SK-N-SH (cell line): ENCODE data around the gene AIFM3. TPM values are rescaled to one million over a fixed set of nuclear protein-coding genes. Genes with fewer than 3 reads are reported as not detected.

Experiments
- CTCF ChIA-PET: fragments of 300-600, 350-600 bp; formaldehyde crosslinking; extraction: SDS; loops from one replicate; lab custom pipeline; 2021; lab: Yijun Ruan, JAX
- POLR2A ChIA-PET: fragments of 350-600 bp; sonication (Branson Sonifier 250); formaldehyde crosslinking; extraction: SDS; loops from one replicate; lab custom pipeline; 2020; ENCODE audit warnings: antibody characterized with exemption, inconsistent platforms; lab: Yijun Ruan, JAX
- DNase-seq: peaks from one replicate; pipeline ENCODE4 v3.0.0; 2012
- H2AFZ ChIP-seq: fragments of 200-600 bp; sonication (generic); 2 replicates; pipeline ENCODE4 v1.8.1; 2016; ENCODE audit warnings: antibody characterized with exemption, mild to moderate bottlenecking, low read depth
- H3F3A ChIP-seq: fragments of 200-600 bp; sonication (generic); replicated peaks from 2 replicates; pipeline ENCODE3; 2016; ENCODE audit warnings: antibody characterized with exemption, mild to moderate bottlenecking; ENCODE audit not compliant: insufficient read depth
- H3K27ac ChIP-seq, 2 experiments: fragments of 200-500 bp in 1 of 2; fragments of 200-600 bp in 1 of 2; sonication (Bioruptor generic) in 1 of 2; sonication (generic), shearing (Covaris generic) in 1 of 2; 2 replicates each; pipeline versions ENCODE4 v1.5.1 to v1.6.1; 2014 to 2016; ENCODE audit warnings: low read depth in 2 of 2, inconsistent platforms in 1 of 2, low read length in 1 of 2, mild to moderate bottlenecking in 1 of 2, mixed read lengths in 1 of 2
- H3K27me3 ChIP-seq: fragments of 200-600 bp; sonication (generic), shearing (Covaris generic); 2 replicates; pipeline ENCODE4 v1.6.1; 2016; ENCODE audit warnings: mixed run types; ENCODE audit not compliant: insufficient read depth
- H3K36me3 ChIP-seq, 2 experiments: fragments of 200-500 bp in 1 of 2; fragments of 200-600 bp in 1 of 2; sonication (Bioruptor generic) in 1 of 2; sonication (generic) in 1 of 2; replicated peaks in 1 of 2; 2 replicates each; pipeline versions ENCODE3 to v1.5.1; 2014 to 2016; ENCODE audit warnings: low read length in 1 of 2, mild to moderate bottlenecking in 1 of 2; ENCODE audit not compliant: insufficient read depth in 2 of 2, control insufficient read depth in 1 of 2
- H3K4me1 ChIP-seq, 2 experiments: fragments of 200-500 bp in 1 of 2; fragments of 200-600 bp in 1 of 2; sonication (Bioruptor generic) in 1 of 2; sonication (generic), shearing (Covaris generic) in 1 of 2; 2 replicates each; pipeline versions ENCODE4 v1.5.1 to v1.6.1; 2014 to 2016; ENCODE audit warnings: low read depth in 1 of 2, low read length in 1 of 2, mixed run types in 1 of 2; ENCODE audit not compliant: insufficient read depth in 2 of 2, control insufficient read depth in 1 of 2
- H3K4me2 ChIP-seq: fragments of 200-600 bp; sonication (generic), shearing (Covaris generic); 2 replicates; pipeline ENCODE4 v1.6.1; 2017; ENCODE audit warnings: mixed run types
- H3K4me3 ChIP-seq, 2 experiments: fragments of 200-500 bp in 1 of 2; fragments of 200-600 bp in 1 of 2; sonication (Bioruptor generic) in 1 of 2; sonication (generic), shearing (Covaris generic) in 1 of 2; 2 replicates each; pipeline versions ENCODE4 v1.5.1 to v1.8.1; 2014 to 2016; ENCODE audit warnings: low read depth in 2 of 2, inconsistent platforms in 1 of 2, low read length in 1 of 2, mild to moderate bottlenecking in 1 of 2, mixed read lengths in 1 of 2, moderate library complexity in 1 of 2
- H3K79me2 ChIP-seq: fragments of 200-600 bp; sonication (generic); 2 replicates; pipeline ENCODE4 v1.8.1; 2017; ENCODE audit warnings: mild to moderate bottlenecking; ENCODE audit not compliant: insufficient read depth
- H3K9ac ChIP-seq: fragments of 200-600 bp; sonication (generic); 2 replicates; pipeline ENCODE4 v1.6.1; 2017; ENCODE audit warnings: mixed run types
- H3K9me2 ChIP-seq: fragments of 200-600 bp; sonication (generic); 2 replicates; pipeline ENCODE4 v1.6.1; 2017; ENCODE audit warnings: mixed run types
- H3K9me3 ChIP-seq: fragments of 200-600 bp; sonication (generic); 2 replicates; pipeline ENCODE4 v1.6.1; 2017; ENCODE audit warnings: mixed run types, mild to moderate bottlenecking, moderate library complexity
- H4K20me1 ChIP-seq: fragments of 200-600 bp; sonication (generic); 2 replicates; pipeline ENCODE4 v1.6.1; 2017; ENCODE audit warnings: mild to moderate bottlenecking, mixed run types; ENCODE audit not compliant: insufficient read depth
- CHD2 ChIP-seq: fragments of 150-350 bp; IDR thresholded peaks from 2 replicates; pipeline ENCODE4 v1.6.1; 2018; ENCODE audit warnings: low read length; ENCODE audit not compliant: partially characterized antibody
- FOXJ3 ChIP-seq: sonication (generic); formaldehyde crosslinking; IDR thresholded peaks from 2 replicates; pipeline ENCODE4 v1.5.1; 2020; ENCODE audit warnings: mild to moderate bottlenecking, missing genetic modification reagents
- GABPA ChIP-seq: IDR thresholded peaks from 2 replicates; pipeline ENCODE4 v1.4.0; 2012; ENCODE audit warnings: low read depth, mild to moderate bottlenecking
- GATA2 ChIP-seq: sonication (generic); formaldehyde crosslinking; IDR thresholded peaks from 2 replicates; pipeline ENCODE4 v1.5.0; 2020; ENCODE audit warnings: mild to moderate bottlenecking, missing genetic modification reagents
- MEF2A ChIP-seq: IDR thresholded peaks from 2 replicates; pipeline ENCODE4 v1.4.0; 2012; ENCODE audit warnings: low read depth, borderline replicate concordance
- MXI1 ChIP-seq: IDR thresholded peaks from 2 replicates; pipeline ENCODE4 v1.6.1; 2012; ENCODE audit warnings: mild to moderate bottlenecking, low read depth, low read length, improper control_type of control experiment
- NFIC ChIP-seq: IDR thresholded peaks from 2 replicates; pipeline ENCODE4 v1.4.0; 2012; ENCODE audit warnings: borderline replicate concordance
- RFX5 ChIP-seq: IDR thresholded peaks from 2 replicates; pipeline ENCODE4 v1.6.1; 2012; ENCODE audit warnings: mild to moderate bottlenecking, improper control_type of control experiment, low read length
- RXRA ChIP-seq: IDR thresholded peaks from 2 replicates; pipeline ENCODE4 v1.4.0; 2012; ENCODE audit warnings: low read depth, mild to moderate bottlenecking, borderline replicate concordance
- SIN3A ChIP-seq: IDR thresholded peaks from 2 replicates; pipeline ENCODE4 v1.6.1; 2012; ENCODE audit warnings: low read depth, mild to moderate bottlenecking, low read length, moderate library complexity, borderline replicate concordance
- TAF1 ChIP-seq: IDR thresholded peaks from 2 replicates; pipeline ENCODE4 v1.6.1; 2012; ENCODE audit warnings: low read depth, mild to moderate bottlenecking, low read length, moderate library complexity, borderline replicate concordance
- TEAD4 ChIP-seq: IDR thresholded peaks from 2 replicates; pipeline ENCODE4 v1.4.0; 2012; ENCODE audit warnings: mild to moderate bottlenecking, borderline replicate concordance; ENCODE audit not compliant: insufficient read depth
- YY1 ChIP-seq: IDR thresholded peaks from 2 replicates; pipeline ENCODE4 v1.4.0; 2012; ENCODE audit warnings: low read depth, mild to moderate bottlenecking
- WGBS: methylation state at CpG from one replicate; pipeline ENCODE4 v1.1.6; 2017; ENCODE audit warnings: low lambda C conversion rate; 5-methylcytosine and 5-hydroxymethylcytosine counted together
- polyA plus RNA-seq, 3 experiments: library from polyadenylated mRNA; depleted of rRNA; stranded (reverse); fragments of >200 nt; gene quantifications; 2 replicates each; pipeline ENCODE4 v1.2.3, GENCODE V29; 2012
- TF ChIP-seq, protein P1 (sequence below): IDR thresholded peaks from 2 replicates; pipeline ENCODE4 v1.4.0; 2012; ENCODE audit warnings: low read depth, borderline replicate concordance
- TF ChIP-seq, protein P2 (sequence below): fragments of 150-350 bp; IDR thresholded peaks from 2 replicates; pipeline ENCODE4 v1.6.1; 2017; ENCODE audit warnings: antibody characterized with exemption, low read length, low read depth, borderline replicate concordance
- TF ChIP-seq, protein P3 (sequence below): IDR thresholded peaks from 2 replicates; pipeline ENCODE4 v1.4.0; 2012; ENCODE audit warnings: low read depth, borderline replicate concordance
- TF ChIP-seq, protein P4 (sequence below): IDR thresholded peaks from 2 replicates; pipeline ENCODE4; 2012
- TF ChIP-seq, protein P5 (sequence below): fragments of 150-350 bp; IDR thresholded peaks from 2 replicates; pipeline ENCODE4 v1.6.1; 2016; ENCODE audit warnings: mild to moderate bottlenecking, low read depth, low read length

The AIFM3 gene
- polyA plus RNA-seq, 1 of the 3 experiments (the other 2 are of a cell fraction): 1.7 TPM

DNA sequence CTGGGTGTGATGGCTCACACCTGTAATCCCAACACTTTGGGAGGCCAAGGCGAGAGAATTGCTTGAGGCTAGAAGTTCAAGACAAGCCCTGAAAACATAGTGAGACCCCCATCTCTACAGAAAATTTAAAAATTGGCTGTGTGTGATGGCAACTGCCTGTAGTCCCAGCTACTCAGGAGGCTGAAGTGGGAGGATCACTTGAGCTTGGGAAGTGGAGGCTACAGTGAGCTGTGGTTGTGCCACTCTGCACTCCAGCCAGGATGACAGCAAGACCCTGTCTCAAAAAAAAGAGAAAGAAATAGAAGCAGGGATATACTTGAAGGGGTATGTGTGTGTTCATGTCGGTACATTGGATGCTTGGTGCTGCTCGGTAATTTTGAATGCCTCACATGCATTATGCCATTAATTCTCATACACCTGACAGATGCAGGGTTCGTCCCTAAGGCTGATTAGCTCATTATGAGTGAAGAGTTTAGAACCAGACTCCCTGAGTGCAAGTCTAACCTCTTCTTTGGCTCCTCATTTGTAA is 35.9 kb upstream of the AIFM3 start:
- H3K4me2 ChIP-seq: no peak overlapping the region
- no peak overlapping the region for H2AFZ ChIP-seq
- no peaks in the 10 kb centered on the region for H3K27me3 ChIP-seq
- H3F3A ChIP-seq: peaks cover 4% of the 10 kb centered on the region
- no peak for DNase-seq
- H3K27ac ChIP-seq: no peak overlapping the region
- POLR2A ChIA-PET: no interaction called here
- H3K4me1 ChIP-seq: peaks cover 0 to 1% of the 10 kb centered on the region in 2 experiments; a peak in 1 of 4 replicates
- no peak for TF ChIP-seq GATA2 (CRISPR knock-in tag)
- TF ChIP-seq, protein P1, sequence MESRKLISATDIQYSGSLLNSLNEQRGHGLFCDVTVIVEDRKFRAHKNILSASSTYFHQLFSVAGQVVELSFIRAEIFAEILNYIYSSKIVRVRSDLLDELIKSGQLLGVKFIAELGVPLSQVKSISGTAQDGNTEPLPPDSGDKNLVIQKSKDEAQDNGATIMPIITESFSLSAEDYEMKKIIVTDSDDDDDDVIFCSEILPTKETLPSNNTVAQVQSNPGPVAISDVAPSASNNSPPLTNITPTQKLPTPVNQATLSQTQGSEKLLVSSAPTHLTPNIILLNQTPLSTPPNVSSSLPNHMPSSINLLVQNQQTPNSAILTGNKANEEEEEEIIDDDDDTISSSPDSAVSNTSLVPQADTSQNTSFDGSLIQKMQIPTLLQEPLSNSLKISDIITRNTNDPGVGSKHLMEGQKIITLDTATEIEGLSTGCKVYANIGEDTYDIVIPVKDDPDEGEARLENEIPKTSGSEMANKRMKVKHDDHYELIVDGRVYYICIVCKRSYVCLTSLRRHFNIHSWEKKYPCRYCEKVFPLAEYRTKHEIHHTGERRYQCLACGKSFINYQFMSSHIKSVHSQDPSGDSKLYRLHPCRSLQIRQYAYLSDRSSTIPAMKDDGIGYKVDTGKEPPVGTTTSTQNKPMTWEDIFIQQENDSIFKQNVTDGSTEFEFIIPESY: no peak
- TF ChIP-seq, protein P2, sequence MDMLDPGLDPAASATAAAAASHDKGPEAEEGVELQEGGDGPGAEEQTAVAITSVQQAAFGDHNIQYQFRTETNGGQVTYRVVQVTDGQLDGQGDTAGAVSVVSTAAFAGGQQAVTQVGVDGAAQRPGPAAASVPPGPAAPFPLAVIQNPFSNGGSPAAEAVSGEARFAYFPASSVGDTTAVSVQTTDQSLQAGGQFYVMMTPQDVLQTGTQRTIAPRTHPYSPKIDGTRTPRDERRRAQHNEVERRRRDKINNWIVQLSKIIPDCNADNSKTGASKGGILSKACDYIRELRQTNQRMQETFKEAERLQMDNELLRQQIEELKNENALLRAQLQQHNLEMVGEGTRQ: no peak
- TF ChIP-seq TEAD4: no peak
- TF ChIP-seq RXRA: no peak
- no peak for TF ChIP-seq NFIC
- no peak for TF ChIP-seq MEF2A
- TF ChIP-seq SIN3A: no peak
- TF ChIP-seq, protein P3, sequence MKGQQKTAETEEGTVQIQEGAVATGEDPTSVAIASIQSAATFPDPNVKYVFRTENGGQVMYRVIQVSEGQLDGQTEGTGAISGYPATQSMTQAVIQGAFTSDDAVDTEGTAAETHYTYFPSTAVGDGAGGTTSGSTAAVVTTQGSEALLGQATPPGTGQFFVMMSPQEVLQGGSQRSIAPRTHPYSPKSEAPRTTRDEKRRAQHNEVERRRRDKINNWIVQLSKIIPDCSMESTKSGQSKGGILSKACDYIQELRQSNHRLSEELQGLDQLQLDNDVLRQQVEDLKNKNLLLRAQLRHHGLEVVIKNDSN: no peak
- no peaks in the 10 kb centered on the region for H3K9me3 ChIP-seq
- peaks cover 92% of the 10 kb centered on the region for H4K20me1 ChIP-seq
- 79% methylated on average over 4 of the region's 4 CpGs for WGBS
- peaks cover 100% of the 10 kb centered on the region for H3K79me2 ChIP-seq
- CTCF ChIA-PET: interaction anchor here (1.1 to 3.2 kb wide), 2 partner anchors 10 to 14 kb away, joined by 3 to 13 read pairs; partner anchors contain the start of gene CRKL
- H3K9ac ChIP-seq: no peak overlapping the region
- no peak overlapping the region for H3K4me3 ChIP-seq
- peaks cover 3 to 14% of the 10 kb centered on the region in 2 experiments for H3K36me3 ChIP-seq
- H3K9me2 ChIP-seq: no peaks in the 10 kb centered on the region

DNA sequence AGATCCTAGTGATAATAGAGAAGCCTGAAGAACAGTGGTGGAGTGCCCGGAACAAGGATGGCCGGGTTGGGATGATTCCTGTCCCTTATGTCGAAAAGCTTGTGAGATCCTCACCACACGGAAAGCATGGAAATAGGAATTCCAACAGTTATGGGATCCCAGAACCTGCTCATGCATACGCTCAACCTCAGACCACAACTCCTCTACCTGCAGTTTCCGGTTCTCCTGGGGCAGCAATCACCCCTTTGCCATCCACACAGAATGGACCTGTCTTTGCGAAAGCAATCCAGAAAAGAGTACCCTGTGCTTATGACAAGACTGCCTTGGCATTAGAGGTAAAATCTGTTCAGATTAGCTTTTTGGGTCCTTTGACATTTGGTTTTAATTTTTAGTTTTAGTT is 33.1 kb upstream of the AIFM3 start:
- Histone ChIP-seq H3K4me2 (no peak overlapping the region), H3F3A (peaks cover 11% of the 10 kb centered on the region), H3K9me2 (no peaks in the 10 kb centered on the region), H3K4me1 (peaks cover 5 to 9% of the 10 kb centered on the region in 2 experiments; a peak in 2 of 4 replicates), H3K27ac (no peak overlapping the region), H2AFZ (no peak overlapping the region), H3K27me3 (no peaks in the 10 kb centered on the region), H4K20me1 (peaks cover 94% of the 10 kb centered on the region), H3K36me3 (peaks cover 3 to 29% of the 10 kb centered on the region in 2 experiments), H3K9me3 (no peaks in the 10 kb centered on the region), H3K9ac (no peak overlapping the region), H3K79me2 (peaks cover 100% of the 10 kb centered on the region), H3K4me3 (no peak overlapping the region)
- 96% methylated on average over 7 of the region's 7 CpGs for WGBS
- POLR2A ChIA-PET: no interaction called here
- DNase-seq: no peak
- CTCF ChIA-PET: interaction anchor here (0.8 to 3.2 kb wide), 2 partner anchors 11 to 17 kb away, joined by 3 to 13 read pairs; partner anchors contain the start of gene CRKL
- TF ChIP-seq, protein P4, sequence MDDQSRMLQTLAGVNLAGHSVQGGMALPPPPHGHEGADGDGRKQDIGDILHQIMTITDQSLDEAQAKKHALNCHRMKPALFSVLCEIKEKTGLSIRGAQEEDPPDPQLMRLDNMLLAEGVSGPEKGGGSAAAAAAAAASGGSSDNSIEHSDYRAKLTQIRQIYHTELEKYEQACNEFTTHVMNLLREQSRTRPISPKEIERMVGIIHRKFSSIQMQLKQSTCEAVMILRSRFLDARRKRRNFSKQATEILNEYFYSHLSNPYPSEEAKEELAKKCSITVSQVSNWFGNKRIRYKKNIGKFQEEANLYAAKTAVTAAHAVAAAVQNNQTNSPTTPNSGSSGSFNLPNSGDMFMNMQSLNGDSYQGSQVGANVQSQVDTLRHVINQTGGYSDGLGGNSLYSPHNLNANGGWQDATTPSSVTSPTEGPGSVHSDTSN: no peak
- TF ChIP-seq GABPA: no peak
- TF ChIP-seq, protein P5, sequence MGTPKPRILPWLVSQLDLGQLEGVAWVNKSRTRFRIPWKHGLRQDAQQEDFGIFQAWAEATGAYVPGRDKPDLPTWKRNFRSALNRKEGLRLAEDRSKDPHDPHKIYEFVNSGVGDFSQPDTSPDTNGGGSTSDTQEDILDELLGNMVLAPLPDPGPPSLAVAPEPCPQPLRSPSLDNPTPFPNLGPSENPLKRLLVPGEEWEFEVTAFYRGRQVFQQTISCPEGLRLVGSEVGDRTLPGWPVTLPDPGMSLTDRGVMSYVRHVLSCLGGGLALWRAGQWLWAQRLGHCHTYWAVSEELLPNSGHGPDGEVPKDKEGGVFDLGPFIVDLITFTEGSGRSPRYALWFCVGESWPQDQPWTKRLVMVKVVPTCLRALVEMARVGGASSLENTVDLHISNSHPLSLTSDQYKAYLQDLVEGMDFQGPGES: no peak
- no peak for TF ChIP-seq RXRA
- TF ChIP-seq FOXJ3 (CRISPR knock-in tag): no peak
- no peak for TF ChIP-seq NFIC
- TF ChIP-seq, protein P1: no peak
- TF ChIP-seq CHD2: no peak
- no peak for TF ChIP-seq YY1
- no peak for TF ChIP-seq RFX5
- no peak for TF ChIP-seq TAF1
- no peak for TF ChIP-seq MXI1
